Stomach (tissue), 9 donors: ENCODE data around the gene OR8B12. TPM values are rescaled to one million over a fixed set of nuclear protein-coding genes. Genes with fewer than 3 reads are reported as not detected.
"Not testable (repeated sequence)": the region's sequence is repeated elsewhere in the genome, so short reads cannot be mapped to it uniquely, and the experiment has no call there.

Source experiments
- DNase-seq, 2 donors: peaks; one replicate each; pipeline versions ENCODE4 v3.0.0 to v3.0.0-alpha.2; 2013 to 2019
- H3K27ac ChIP-seq, 5 donors: fragments of 200-600 bp in 4 of 5; sonication (generic) in 4 of 5; one replicate each; pipeline ENCODE4 v1.5.1; 2013 to 2019; ENCODE audit warnings: mild to moderate bottlenecking in 1 of 5, moderate library complexity in 1 of 5
- H3K27me3 ChIP-seq, 3 donors: fragments of 200-600 bp; sonication (generic); one replicate each; pipeline ENCODE4 v1.5.1; 2017 to 2019; ENCODE audit warnings: mixed run types in 1 of 3
- H3K36me3 ChIP-seq, 4 donors: fragments of 200-600 bp; sonication (generic); 1 replicate in 3 of 4; 2 replicates in 1 of 4; pipeline ENCODE4 v1.5.1; 2016 to 2019
- H3K4me1 ChIP-seq, 4 donors: fragments of 200-600 bp; sonication (generic); one replicate each; pipeline ENCODE4 v1.5.1; 2016 to 2019
- H3K4me3 ChIP-seq, 4 donors: fragments of 200-600 bp; sonication (generic) in 3 of 4; one replicate each; pipeline ENCODE4 v1.5.1; 2016 to 2019; ENCODE audit warnings: mild to moderate bottlenecking in 1 of 4
- H3K9me3 ChIP-seq, 4 donors: fragments of 200-600 bp; sonication (generic); one replicate each; pipeline ENCODE4 v1.5.1; 2016 to 2019
- CTCF ChIP-seq, 7 experiments: fragments of 450-650 bp in 4 of 7; fragments of 200-600 bp in 3 of 7; sonication (generic) in 3 of 7; IDR thresholded peaks; one replicate each; pipeline ENCODE4 v1.5.1; 2016 to 2019; ENCODE audit warnings: antibody characterized with exemption in 7 of 7, control low read depth in 2 of 7, mild to moderate bottlenecking in 1 of 7
- EP300 ChIP-seq: sonication (generic); formaldehyde crosslinking; IDR thresholded peaks from one replicate; pipeline ENCODE4 v1.6.1; 2017; ENCODE audit warnings: antibody characterized with exemption
- POLR2A ChIP-seq, 4 donors: fragments of 450-650 bp; IDR thresholded peaks; one replicate each; pipeline ENCODE4 v1.6.1; 2016; ENCODE audit warnings: antibody characterized with exemption in 4 of 4, control low read depth in 2 of 4, mild to moderate bottlenecking in 1 of 4, moderate library complexity in 1 of 4
- POLR2AphosphoS5 ChIP-seq, 3 donors: sonication (generic); formaldehyde crosslinking; IDR thresholded peaks; one replicate each; pipeline ENCODE4 v1.6.1; 2016; ENCODE audit warnings: antibody characterized with exemption in 3 of 3
- WGBS, 5 donors: extraction: QIAGEN DNeasy Blood & Tissue Kit in 3 of 5; methylation state at CpG; one replicate each; pipeline versions ENCODE4 v1.1.5 to v1.1.7; 2013 to 2018; 5-methylcytosine and 5-hydroxymethylcytosine counted together
- intact Hi-C: fragments of 100-400 bp; cut with DNase I; formaldehyde crosslinking; loops from one replicate; pipeline ENCODE4 v1.15.1; 2023; ENCODE audit warnings: low total_unique reads
- polyA plus RNA-seq, 3 donors: library from polyadenylated mRNA; stranded (reverse); fragments of 200-250 nt; gene quantifications; one replicate each; pipeline ENCODE4 v1.2.3, GENCODE V29; 2013
- total RNA-seq, 5 donors: library from RNA; depleted of rRNA; stranded (reverse); fragments of >200 nt; gene quantifications; one replicate each; pipeline versions ENCODE4 v1.1.0 to v1.2.3, GENCODE V29; 2014 to 2016
- donor health status: healthy with polysubstance abuse.
- donor health status: Bipolar disorder and iron deficiency.
- donor health status: healthy.

OR8B12 gene
- total and polyA plus RNA-seq, 8 donors: not detected

- no peaks in the 10 kb centered on the region for H3K27me3 ChIP-seq
- no peak overlapping the region for H3K27ac ChIP-seq
- no peaks in the 10 kb centered on the region for H3K9me3 ChIP-seq
- DNase-seq: no peak
- intact Hi-C loops: no loop called here
- no peaks in the 10 kb centered on the region for H3K4me1 ChIP-seq
- H3K4me3 ChIP-seq: no peak overlapping the region
- no peaks in the 10 kb centered on the region for H3K36me3 ChIP-seq
- WGBS, 5 donors: 78 to 89% (median 87%) methylated on average over 12 of the region's 12 CpGs
- TF ChIP-seq EP300 (no peak), POLR2A (IDR thresholded peaks at IDR 0.05) (no peak), POLR2AphosphoS5 (IDR thresholded peaks at IDR 0.05) (no peak), CTCF (IDR thresholded peaks at IDR 0.05) (no peak)
Observed at GRCh38 chr11:124517314-124517713, 26.1 kb downstream of the OR8B12 start.

GRCh38 chr11:124514675-124515074 lies 28.8 kb downstream of the OR8B12 start:
- intact Hi-C loops: not testable (repeated sequence)

GRCh38 chr11:124514131-124514530 lies 29.3 kb downstream of the OR8B12 start:
- no peaks in the 10 kb centered on the region for H3K9me3 ChIP-seq
- no peaks in the 10 kb centered on the region for H3K36me3 ChIP-seq
- intact Hi-C loops: no loop called here
- H3K4me3 ChIP-seq: no peak overlapping the region
- WGBS, 5 donors: 75 to 86% (median 81%) methylated on average over 3 of the region's 3 CpGs
- DNase-seq: no peak
- H3K4me1 ChIP-seq: no peaks in the 10 kb centered on the region
- H3K27ac ChIP-seq: no peak overlapping the region
- TF ChIP-seq POLR2A (IDR thresholded peaks at IDR 0.05) (no peak), CTCF (IDR thresholded peaks at IDR 0.05) (no peak), EP300 (no peak), POLR2AphosphoS5 (IDR thresholded peaks at IDR 0.05) (no peak)
- H3K27me3 ChIP-seq: peaks cover 0 to 9% (median 0%) of the 10 kb centered on the region in 3 donors

More at GRCh38 chr11:124514675-124515074, 28.8 kb downstream of the OR8B12 start:
- H3K4me1 ChIP-seq, DNase-seq, H3K27me3 ChIP-seq, H3K27ac ChIP-seq, H3K4me3 ChIP-seq, H3K36me3 ChIP-seq, H3K9me3 ChIP-seq: not testable (repeated sequence)
- WGBS, 5 donors: 84 to 93% (median 86%) methylated on average over 4 of the region's 4 CpGs

GRCh38 chr11:124511745-124512144 lies 31.7 kb downstream of the OR8B12 start:
- H3K27me3 ChIP-seq: peaks cover 0 to 9% (median 0%) of the 10 kb centered on the region in 3 donors
- no peak for DNase-seq
- H3K4me3 ChIP-seq: no peak overlapping the region
- no peak overlapping the region for H3K27ac ChIP-seq
- H3K4me1 ChIP-seq: no peaks in the 10 kb centered on the region
- peaks cover 0 to 8% (median 3%) of the 10 kb centered on the region in 4 donors for H3K9me3 ChIP-seq
- intact Hi-C loops: no loop called here
- H3K36me3 ChIP-seq: no peaks in the 10 kb centered on the region
- TF ChIP-seq POLR2A (IDR thresholded peaks at IDR 0.05) (no peak), EP300 (no peak), POLR2AphosphoS5 (IDR thresholded peaks at IDR 0.05) (no peak), CTCF (IDR thresholded peaks at IDR 0.05) (no peak)

GRCh38 chr11:124510279-124510678 lies 33.2 kb downstream of the OR8B12 start:
- H3K27ac ChIP-seq: no peak overlapping the region
- no peak for DNase-seq
- H3K27me3 ChIP-seq: peaks cover 0 to 9% (median 0%) of the 10 kb centered on the region in 3 donors
- no peaks in the 10 kb centered on the region for H3K36me3 ChIP-seq
- peaks cover 0 to 8% (median 3%) of the 10 kb centered on the region in 4 donors for H3K9me3 ChIP-seq
- WGBS, 5 donors: 56 to 90% (median 73%) methylated on average over 3 to 4 of the region's 4 CpGs
- TF ChIP-seq POLR2AphosphoS5 (IDR thresholded peaks at IDR 0.05) (no peak), CTCF (IDR thresholded peaks at IDR 0.05) (no peak), POLR2A (IDR thresholded peaks at IDR 0.05) (no peak), EP300 (no peak)
- H3K4me3 ChIP-seq: no peak overlapping the region
- intact Hi-C loops: no loop called here
- H3K4me1 ChIP-seq: no peaks in the 10 kb centered on the region
